ENCODE data around the gene FCER2.

DNA sequence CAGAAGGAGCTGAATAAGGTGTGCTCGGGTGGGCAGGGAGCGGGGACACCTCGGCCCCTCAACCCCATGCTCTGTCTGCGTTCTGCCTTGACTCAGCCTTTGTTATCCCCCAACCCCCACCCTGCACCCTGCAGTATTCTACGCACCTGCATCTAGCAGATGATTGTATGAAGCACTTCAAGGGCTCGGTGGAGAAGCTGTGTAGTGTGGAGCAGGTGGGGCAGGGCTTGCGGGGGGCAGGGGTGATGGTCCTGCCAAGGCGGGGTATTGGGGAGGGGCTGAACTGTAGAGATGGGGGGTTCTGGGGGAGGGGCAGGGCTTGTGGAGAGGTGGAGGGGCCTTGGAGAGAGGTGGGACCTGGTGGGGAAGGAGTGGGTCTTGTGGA is 58.9 kb downstream of the FCER2 start:
- TF ChIP-seq, protein P1, sequence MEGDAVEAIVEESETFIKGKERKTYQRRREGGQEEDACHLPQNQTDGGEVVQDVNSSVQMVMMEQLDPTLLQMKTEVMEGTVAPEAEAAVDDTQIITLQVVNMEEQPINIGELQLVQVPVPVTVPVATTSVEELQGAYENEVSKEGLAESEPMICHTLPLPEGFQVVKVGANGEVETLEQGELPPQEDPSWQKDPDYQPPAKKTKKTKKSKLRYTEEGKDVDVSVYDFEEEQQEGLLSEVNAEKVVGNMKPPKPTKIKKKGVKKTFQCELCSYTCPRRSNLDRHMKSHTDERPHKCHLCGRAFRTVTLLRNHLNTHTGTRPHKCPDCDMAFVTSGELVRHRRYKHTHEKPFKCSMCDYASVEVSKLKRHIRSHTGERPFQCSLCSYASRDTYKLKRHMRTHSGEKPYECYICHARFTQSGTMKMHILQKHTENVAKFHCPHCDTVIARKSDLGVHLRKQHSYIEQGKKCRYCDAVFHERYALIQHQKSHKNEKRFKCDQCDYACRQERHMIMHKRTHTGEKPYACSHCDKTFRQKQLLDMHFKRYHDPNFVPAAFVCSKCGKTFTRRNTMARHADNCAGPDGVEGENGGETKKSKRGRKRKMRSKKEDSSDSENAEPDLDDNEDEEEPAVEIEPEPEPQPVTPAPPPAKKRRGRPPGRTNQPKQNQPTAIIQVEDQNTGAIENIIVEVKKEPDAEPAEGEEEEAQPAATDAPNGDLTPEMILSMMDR (IDR thresholded peaks at IDR 0.05; ENCODE audit: low read length) = no peak
- TF ChIP-seq EZH2 (optimal IDR thresholded peaks at IDR 0.05; ENCODE audit: low read depth, low read length) (no peak), EZH2phosphoT487 (IDR thresholded peaks at IDR 0.05; ENCODE audit: low read length) (no peak)
